Smooth muscle cell (in vitro differentiated cells): Measurements from ENCODE around the gene VPS33B. TPM values are rescaled to one million over a fixed set of nuclear protein-coding genes. Genes with fewer than 3 reads are reported as not detected.

Experiments
- DNase-seq: peaks from one replicate; lab custom pipeline; 2025; ENCODE audit not compliant: unreplicated experiment; lab: John Stamatoyannopoulos, UW
- H2AFZ ChIP-seq: fragments of 200-600 bp; sonication (generic); 2 replicates; pipeline ENCODE4 v1.6.0; 2016; ENCODE audit warnings: antibody characterized with exemption, low read depth, mild to moderate bottlenecking
- H3F3A ChIP-seq: fragments of 200-600 bp; sonication (generic); 2 replicates; pipeline ENCODE4 v1.6.0; 2017; ENCODE audit warnings: antibody characterized with exemption, low read depth
- H3K27ac ChIP-seq: fragments of 200-600 bp; sonication (generic); 2 replicates; pipeline ENCODE4 v1.5.1; 2016; ENCODE audit warnings: low read depth, mild to moderate bottlenecking
- H3K27me3 ChIP-seq: fragments of 200-600 bp; sonication (generic); 2 replicates; pipeline ENCODE4 v1.6.1; 2016; ENCODE audit warnings: low read depth, mild to moderate bottlenecking
- H3K36me3 ChIP-seq: fragments of 200-600 bp; sonication (generic); 2 replicates; pipeline ENCODE4 v1.5.1; 2016; ENCODE audit warnings: low read depth
- H3K4me1 ChIP-seq: fragments of 200-600 bp; sonication (generic); 2 replicates; pipeline ENCODE4 v1.5.1; 2016; ENCODE audit warnings: low read depth
- H3K4me2 ChIP-seq: fragments of 200-600 bp; sonication (generic); 2 replicates; pipeline ENCODE4 v1.6.0; 2016; ENCODE audit warnings: mild to moderate bottlenecking
- H3K4me3 ChIP-seq: fragments of 200-600 bp; sonication (generic); 2 replicates; pipeline ENCODE4 v1.5.1; 2016; ENCODE audit warnings: mild to moderate bottlenecking
- H3K79me2 ChIP-seq: fragments of 200-600 bp; sonication (generic); 2 replicates; pipeline ENCODE4 v1.6.0; 2016; ENCODE audit warnings: low read depth, mild to moderate bottlenecking
- H3K9ac ChIP-seq: fragments of 200-600 bp; sonication (generic); 2 replicates; pipeline ENCODE4 v1.6.0; 2016; ENCODE audit warnings: low read depth
- H3K9me3 ChIP-seq: fragments of 200-600 bp; sonication (generic); replicated peaks from 2 replicates; pipeline ENCODE4 v1.5.1; 2016; ENCODE audit warnings: low read depth
- H4K20me1 ChIP-seq: fragments of 200-600 bp; sonication (generic); 2 replicates; pipeline ENCODE4 v1.6.0; 2016; ENCODE audit warnings: low read depth
- CTCF ChIP-seq: fragments of 200-600 bp; sonication (generic); IDR thresholded peaks from 2 replicates; pipeline ENCODE4 v1.5.1; 2017; ENCODE audit warnings: borderline replicate concordance, mild to moderate bottlenecking, antibody characterized with exemption; ENCODE audit not compliant: insufficient read depth, poor library complexity, severe bottlenecking
- WGBS: methylation state at CpG from one replicate; pipeline ENCODE4 v1.1.7; 2016; ENCODE audit warnings: low lambda C conversion rate; 5-methylcytosine and 5-hydroxymethylcytosine counted together
- polyA plus RNA-seq: library from polyadenylated mRNA; unstranded; fragments of >200 nt; fragmentation: Nextera tagmentation; extraction: Ambion mirVana; gene quantifications from 2 replicates; pipeline ENCODE4 v1.2.1, GENCODE V29; 2016
- total RNA-seq: library from RNA; depleted of rRNA; stranded (reverse); fragments of >200 nt; gene quantifications from 2 replicates; pipeline ENCODE4 v1.2.3, GENCODE V29; 2014

VPS33B gene
- total and polyA plus RNA-seq, 2 experiments from 2014 or later, result 9.4 to 12.4 TPM

GRCh38 chr15:90956274-90957030 lies 65.9 kb downstream of the VPS33B start:
- DNase-seq, result peak; percentile 66
- H3K9ac ChIP-seq, result peak overlapping the region; percentile 39
- peak overlapping the region; percentile 69 for H3K4me3 ChIP-seq

GRCh38 chr15:90955624-90956273 lies 66.6 kb downstream of the VPS33B start:
- peak overlapping the region; percentile 94 for H3K4me2 ChIP-seq
- H4K20me1 ChIP-seq, result peaks cover 9% of the 10 kb centered on the region
- no peak for DNase-seq
- no peak overlapping the region for H2AFZ ChIP-seq
- no peaks in the 10 kb centered on the region for H3K27me3 ChIP-seq
- peaks cover 5% of the 10 kb centered on the region for H3F3A ChIP-seq
- WGBS, result 60% methylated on average over 20 of the region's 20 CpGs
- H3K9me3 ChIP-seq, result no peaks in the 10 kb centered on the region
- H3K36me3 ChIP-seq, result no peaks in the 10 kb centered on the region
- H3K4me1 ChIP-seq, result peaks cover 17% of the 10 kb centered on the region
- no peaks in the 10 kb centered on the region for H3K79me2 ChIP-seq
- H3K4me3 ChIP-seq, result peak overlapping the region; percentile 72
- H3K27ac ChIP-seq, result no peak overlapping the region
- TF ChIP-seq CTCF, result no peak
- H3K9ac ChIP-seq, result peak overlapping the region; percentile 88

More at GRCh38 chr15:90956274-90957030, 65.9 kb downstream of the VPS33B start:
- H4K20me1 ChIP-seq, result peaks cover 9% of the 10 kb centered on the region
- H3K9me3 ChIP-seq, result no peaks in the 10 kb centered on the region
- WGBS, result 6% methylated on average over 56 of the region's 56 CpGs
- H3K36me3 ChIP-seq, result no peaks in the 10 kb centered on the region
- peaks cover 5% of the 10 kb centered on the region for H3F3A ChIP-seq
- peak overlapping the region; percentile 94 for H3K4me2 ChIP-seq
- no peaks in the 10 kb centered on the region for H3K27me3 ChIP-seq
- peak overlapping the region; percentile 54 for H2AFZ ChIP-seq
- peak; percentile 98 for TF ChIP-seq CTCF
- peaks cover 17% of the 10 kb centered on the region for H3K4me1 ChIP-seq
- no peaks in the 10 kb centered on the region for H3K79me2 ChIP-seq
- no peak overlapping the region for H3K27ac ChIP-seq

- Histone ChIP-seq H3K27me3 (no peaks in the 10 kb centered on the region), H4K20me1 (peaks cover 9% of the 10 kb centered on the region), H3K4me1 (peaks cover 17% of the 10 kb centered on the region), H3F3A (peaks cover 5% of the 10 kb centered on the region), H3K4me2 (peak within 1 kb of the TSS; percentile 94), H3K4me3 (peak within 1 kb of the TSS; percentile 72), H2AFZ (peak within 1 kb of the TSS; percentile 89), H3K9me3 (no peaks in the 10 kb centered on the region), H3K36me3 (no peaks in the 10 kb centered on the region), H3K27ac (peak within 1 kb of the TSS; percentile 79), H3K79me2 (no peaks in the 10 kb centered on the region), H3K9ac (peak within 1 kb of the TSS; percentile 88)
- WGBS, result 2% methylated on average over 65 of the region's 69 CpGs
- peak; percentile 73 for DNase-seq
- TF ChIP-seq CTCF, result no peak
Observed at GRCh38 chr15:90954712-90955623, 67.4 kb downstream of the VPS33B start, which contains the start of gene RCCD1. TSS of gene RCCD1 (plus strand) at chr15:90954884. CDS start at chr15:90956735, 1,851 bp downstream.
